B cell (primary cell): Measurements from ENCODE around the gene RAD51AP2. TPM values are rescaled to one million over a fixed set of nuclear protein-coding genes. Genes with fewer than 3 reads are reported as not detected.
"Not testable (repeated sequence)": the region's sequence is repeated elsewhere in the genome, so short reads cannot be mapped to it uniquely, and the experiment has no call there.

ENCODE experiments used
- ATAC-seq: fragments of 200-7000 bp; cut with Tn5 transposase; one replicate; pipeline ENCODE4 v1.10.0; 2021; ENCODE audit warnings: low read depth, mild to moderate bottlenecking, moderate number of reproducible peaks, moderate library complexity
- CTCF ChIA-PET: fragments of 350-600 bp; sonication (Branson Sonifier 250); formaldehyde crosslinking; loops from one replicate; lab custom pipeline; 2021; ENCODE audit warnings: antibody characterized with exemption, inconsistent platforms; lab: Charles Lee
- POLR2A ChIA-PET: fragments of 350-600 bp; sonication (Branson Sonifier 250); formaldehyde crosslinking; loops from one replicate; lab custom pipeline; 2021; ENCODE audit warnings: antibody characterized with exemption; lab: Charles Lee
- DNase-seq: peaks from one replicate; pipeline ENCODE4 v3.0.0; 2013
- H2AFZ ChIP-seq: 2 replicates; pipeline ENCODE4 v1.6.1; 2012; ENCODE audit warnings: mild to moderate bottlenecking, low read depth, low read length; ENCODE audit not compliant: insufficient read depth, poor library complexity, severe bottlenecking
- H3K27ac ChIP-seq, 2 donors: 1 replicate in 1 of 2; 2 replicates in 1 of 2; pipeline ENCODE4 v1.5.1; 2012 to 2013; ENCODE audit warnings: low read length in 2 of 2, mild to moderate bottlenecking in 2 of 2, moderate library complexity in 1 of 2
- H3K27me3 ChIP-seq, 4 experiments: fragments of 200-600 bp in 1 of 4; sonication (generic) in 1 of 4; replicated peaks in 1 of 4; 1 replicate in 2 of 4; 2 replicates in 2 of 4; pipeline versions ENCODE4 v1.6.1 to v1.7.0; 2013 to 2016; ENCODE audit warnings: low read length in 3 of 4, mild to moderate bottlenecking in 2 of 4, mixed read lengths in 1 of 4, moderate library complexity in 1 of 4; ENCODE audit not compliant: insufficient read depth in 4 of 4, control insufficient read depth in 3 of 4; ENCODE audit errors: control extremely low read depth in 1 of 4
- H3K36me3 ChIP-seq, 2 experiments: replicated peaks in 1 of 2; 1 replicate in 1 of 2; 2 replicates in 1 of 2; pipeline versions ENCODE4 v1.6.1 to v1.7.1; 2013; ENCODE audit warnings: low read length in 1 of 2; ENCODE audit not compliant: insufficient read depth in 2 of 2, control insufficient read depth in 1 of 2; ENCODE audit errors: control extremely low read depth in 1 of 2, extremely low read depth in 1 of 2
- H3K4me1 ChIP-seq, 2 donors: fragments of 200-600 bp in 1 of 2; sonication (generic) in 1 of 2; 1 replicate in 1 of 2; 2 replicates in 1 of 2; pipeline versions ENCODE4 v1.5.1 to v1.6.1; 2013 to 2017; ENCODE audit warnings: low read length in 2 of 2; ENCODE audit not compliant: control insufficient read depth in 2 of 2, insufficient read depth in 2 of 2
- H3K4me2 ChIP-seq: replicated peaks from 2 replicates; pipeline ENCODE3; 2012; ENCODE audit warnings: mild to moderate bottlenecking, low read depth, low read length; ENCODE audit not compliant: poor library complexity, severe bottlenecking
- H3K4me3 ChIP-seq, 5 experiments: fragments of 200-600 bp in 1 of 5; sonication (generic) in 1 of 5; 1 replicate in 3 of 5; 2 replicates in 2 of 5; pipeline versions ENCODE4 v1.5.1 to v1.7.0; 2011 to 2016; ENCODE audit warnings: low read length in 4 of 5, mild to moderate bottlenecking in 4 of 5, low read depth in 2 of 5, control low read depth in 1 of 5, moderate library complexity in 1 of 5; ENCODE audit not compliant: insufficient read depth in 1 of 5; ENCODE audit errors: control extremely low read depth in 1 of 5, extremely low read depth in 1 of 5
- H3K79me2 ChIP-seq: fragments of 200-600 bp; sonication (generic); one replicate; pipeline ENCODE4 v1.6.0; 2016; ENCODE audit warnings: low read length; ENCODE audit not compliant: control insufficient read depth, insufficient read depth
- H3K9ac ChIP-seq: fragments of 200-600 bp; sonication (generic); 2 replicates; pipeline ENCODE4 v1.6.1; 2017; ENCODE audit warnings: mild to moderate bottlenecking, low read length, moderate library complexity
- H3K9me3 ChIP-seq, 3 donors: one replicate each; pipeline versions ENCODE4 v1.6.1 to v1.7.1; 2013; ENCODE audit warnings: low read length in 2 of 3; ENCODE audit not compliant: control insufficient read depth in 2 of 3, insufficient read depth in 1 of 3; ENCODE audit errors: control extremely low read depth in 1 of 3
- H4K20me1 ChIP-seq: 2 replicates; pipeline ENCODE4 v1.6.0; 2012; ENCODE audit warnings: mild to moderate bottlenecking, low read length; ENCODE audit not compliant: insufficient read depth, control insufficient read depth, poor library complexity, severe bottlenecking
- H3K27ac Mint-ChIP-seq: one replicate; pipeline ENCODE4 v1.8.0; 2021; ENCODE audit warnings: mixed read lengths
- H3K27me3 Mint-ChIP-seq: one replicate; pipeline ENCODE4 v1.8.0; 2021; ENCODE audit warnings: mixed read lengths
- H3K4me1 Mint-ChIP-seq: one replicate; pipeline ENCODE4 v1.8.0; 2021; ENCODE audit warnings: mixed read lengths
- H3K4me3 Mint-ChIP-seq: one replicate; pipeline ENCODE4 v1.8.0; 2021; ENCODE audit warnings: mixed read lengths
- H3K9me3 Mint-ChIP-seq: one replicate; pipeline ENCODE4 v1.8.0; 2022; ENCODE audit warnings: mixed read lengths; ENCODE audit not compliant: insufficient read depth
- EZH2 ChIP-seq: IDR thresholded peaks from 2 replicates; pipeline ENCODE4 v1.6.1; 2012; ENCODE audit warnings: borderline replicate concordance, low read depth, mild to moderate bottlenecking, moderate library complexity, low read length; ENCODE audit not compliant: insufficient read depth, poor library complexity, severe bottlenecking
- WGBS: methylation state at CpG from one replicate; pipeline ENCODE4 v1.1.5; 2013; ENCODE audit warnings: missing lambda C conversion rate; ENCODE audit not compliant: insufficient coverage; 5-methylcytosine and 5-hydroxymethylcytosine counted together
- intact Hi-C: fragments of 100-400 bp; cut with micrococcal nuclease; formaldehyde crosslinking; loops from one replicate; pipeline ENCODE4 v1.10.0; 2022
- polyA minus RNA-seq: library from RNA; depleted of rRNA, polyadenylated mRNA; stranded (reverse); fragments of >200 nt; gene quantifications from 2 replicates; pipeline ENCODE4 v1.2.3, GENCODE V29; 2012
- polyA plus RNA-seq: library from polyadenylated mRNA; depleted of rRNA; stranded (reverse); fragments of >200 nt; gene quantifications from 2 replicates; pipeline ENCODE4 v1.2.3, GENCODE V29; 2012
- total RNA-seq, 2 donors: library from RNA; stranded (reverse); fragments of 120-200 nt in 1 of 2; gene quantifications; 1 replicate in 1 of 2; 2 replicates in 1 of 2; pipeline versions ENCODE4 v1.2.3 to v1.2.4, GENCODE V29; 2013 to 2022
- TF ChIP-seq, protein P1 (sequence below): fragments of 200-600 bp; IDR thresholded peaks from one replicate; pipeline ENCODE4 v1.8.0; 2022; ENCODE audit warnings: antibody characterized with exemption, mild to moderate bottlenecking

The RAD51AP2 gene
- not detected in 2 replicates for total RNA-seq
- total RNA-seq (2013) = not detected
- not detected in 2 replicates for polyA plus RNA-seq
- polyA minus RNA-seq = not detected in 2 replicates

GRCh38 chr2:17518212-17519154 is at the start of gene RAD51AP2:
RAD51AP2 (minus strand) TSS chr2:17518440; CDS start chr2:17518415, 25 bp downstream.
- TF ChIP-seq, protein P1, sequence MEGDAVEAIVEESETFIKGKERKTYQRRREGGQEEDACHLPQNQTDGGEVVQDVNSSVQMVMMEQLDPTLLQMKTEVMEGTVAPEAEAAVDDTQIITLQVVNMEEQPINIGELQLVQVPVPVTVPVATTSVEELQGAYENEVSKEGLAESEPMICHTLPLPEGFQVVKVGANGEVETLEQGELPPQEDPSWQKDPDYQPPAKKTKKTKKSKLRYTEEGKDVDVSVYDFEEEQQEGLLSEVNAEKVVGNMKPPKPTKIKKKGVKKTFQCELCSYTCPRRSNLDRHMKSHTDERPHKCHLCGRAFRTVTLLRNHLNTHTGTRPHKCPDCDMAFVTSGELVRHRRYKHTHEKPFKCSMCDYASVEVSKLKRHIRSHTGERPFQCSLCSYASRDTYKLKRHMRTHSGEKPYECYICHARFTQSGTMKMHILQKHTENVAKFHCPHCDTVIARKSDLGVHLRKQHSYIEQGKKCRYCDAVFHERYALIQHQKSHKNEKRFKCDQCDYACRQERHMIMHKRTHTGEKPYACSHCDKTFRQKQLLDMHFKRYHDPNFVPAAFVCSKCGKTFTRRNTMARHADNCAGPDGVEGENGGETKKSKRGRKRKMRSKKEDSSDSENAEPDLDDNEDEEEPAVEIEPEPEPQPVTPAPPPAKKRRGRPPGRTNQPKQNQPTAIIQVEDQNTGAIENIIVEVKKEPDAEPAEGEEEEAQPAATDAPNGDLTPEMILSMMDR = no peak
- TF ChIP-seq EZH2 = no peak
- WGBS = 4% methylated on average over 19 of the region's 38 CpGs
- Mint-ChIP-seq H3K27me3 (peaks cover 22% of the 10 kb centered on the region), H3K9me3 (no peaks in the 10 kb centered on the region), H3K27ac (peak within 1 kb of the TSS; percentile 53), H3K4me3 (peak within 1 kb of the TSS; percentile 71), H3K4me1 (peaks cover 20% of the 10 kb centered on the region)
- H3K36me3 ChIP-seq = no peaks in the 10 kb centered on the region
- peak within 1 kb of the TSS; percentile 62 for H3K4me2 ChIP-seq
- ChIA-PET POLR2A (no interaction called here), CTCF (no interaction called here)
- H3K9me3 ChIP-seq = peaks cover 0 to 3% (median 3%) of the 10 kb centered on the region in 3 donors
- intact Hi-C loops = no loop called here
- ATAC-seq (peak; percentile 87), DNase-seq (peak; percentile 60)
- H3K4me3 ChIP-seq = peak within 1 kb of the TSS in 4 of 5 experiments; percentile 19 to 44 (median 36)
- no peak within 1 kb of the TSS for H3K27ac ChIP-seq
- H3K79me2 ChIP-seq = no peaks in the 10 kb centered on the region
- peak within 1 kb of the TSS; percentile 47 for H3K9ac ChIP-seq
- H2AFZ ChIP-seq = peak within 1 kb of the TSS; percentile 54
- H3K4me1 ChIP-seq = peaks cover 11 to 12% of the 10 kb centered on the region in 2 donors
- peaks cover 0 to 19% (median 7%) of the 10 kb centered on the region in 4 experiments for H3K27me3 ChIP-seq
- no peaks in the 10 kb centered on the region for H4K20me1 ChIP-seq

DNA sequence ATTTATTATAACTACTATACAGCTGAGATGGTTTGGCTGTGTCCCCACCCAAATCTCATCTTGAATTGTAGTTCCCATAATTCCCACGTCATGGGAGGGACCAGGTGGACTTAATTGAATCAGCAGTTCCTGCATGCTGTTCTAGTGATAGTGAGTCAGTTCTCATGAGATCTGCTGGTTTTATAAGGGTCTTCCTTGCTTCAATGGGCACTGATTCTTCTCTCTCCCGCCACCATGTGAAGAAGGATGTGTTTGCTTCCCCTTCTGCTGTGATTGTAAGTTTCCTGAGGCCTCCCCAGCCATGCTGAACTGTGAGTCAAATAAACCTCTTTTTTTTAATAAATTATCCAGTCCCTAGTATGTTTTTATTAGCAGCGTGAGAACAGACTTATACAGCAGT is 47.5 kb upstream of the RAD51AP2 start:
- DNase-seq, H3K27me3 ChIP-seq, H3K79me2 ChIP-seq, H2AFZ ChIP-seq, H3K4me3 Mint-ChIP-seq, H4K20me1 ChIP-seq, H3K27ac Mint-ChIP-seq, H3K4me1 ChIP-seq, CTCF ChIA-PET, H3K9me3 Mint-ChIP-seq, H3K4me3 ChIP-seq, intact Hi-C loops, H3K4me2 ChIP-seq, POLR2A ChIA-PET, H3K9ac ChIP-seq, H3K27ac ChIP-seq, H3K27me3 Mint-ChIP-seq, ATAC-seq, H3K36me3 ChIP-seq, H3K4me1 Mint-ChIP-seq, H3K9me3 ChIP-seq: not testable (repeated sequence)
- 80% methylated on average over 1 of the region's 3 CpGs for WGBS
